Nephron (organoid): Measurements from ENCODE around the gene CITED1.

ENCODE experiments used
- H3K27ac Mint-ChIP-seq, 3 experiments: 2 replicates each; pipeline ENCODE4 v1.8.0; 2020; ENCODE audit warnings: mixed read lengths in 3 of 3, mild to moderate bottlenecking in 2 of 3, moderate library complexity in 1 of 3
- H3K27me3 Mint-ChIP-seq: 2 replicates; pipeline ENCODE4 v1.8.0; 2021; ENCODE audit warnings: low read depth, mild to moderate bottlenecking, moderate library complexity, mixed read lengths
- H3K36me3 Mint-ChIP-seq: 2 replicates; pipeline ENCODE4 v1.8.0; 2020; ENCODE audit warnings: low read depth, mixed read lengths
- H3K4me1 Mint-ChIP-seq: 2 replicates; pipeline ENCODE4 v1.8.0; 2020; ENCODE audit warnings: mixed read lengths
- H3K4me3 Mint-ChIP-seq, 3 experiments: 2 replicates each; pipeline ENCODE4 v1.8.0; 2020; ENCODE audit warnings: mild to moderate bottlenecking in 3 of 3, mixed read lengths in 3 of 3, moderate library complexity in 2 of 3
- H3K9me3 Mint-ChIP-seq: 2 replicates; pipeline ENCODE4 v1.8.0; 2020; ENCODE audit warnings: mixed read lengths
- CTCF ChIP-seq, 3 experiments: fragments of 200-600 bp; sonication (generic); IDR thresholded peaks; one replicate each; pipeline ENCODE4 v1.5.0; 2021; ENCODE audit warnings: antibody characterized with exemption in 3 of 3; ENCODE audit not compliant: unreplicated experiment in 3 of 3

The CITED1 gene

GRCh38 chrX:72260448-72260847 lies 45.3 kb downstream of the CITED1 start:
- Mint-ChIP-seq H3K4me1 (no peaks in the 10 kb centered on the region), H3K4me3 (no peak overlapping the region), H3K9me3 (no peaks in the 10 kb centered on the region), H3K27me3 (peaks cover 10% of the 10 kb centered on the region), H3K36me3 (peaks cover 3% of the 10 kb centered on the region), H3K27ac (no peak overlapping the region)
- no peak for TF ChIP-seq CTCF (IDR thresholded peaks at IDR 0.05; ENCODE audit: unreplicated experiment in 3 of 3)

GRCh38 chrX:72258174-72258573 lies 47.5 kb downstream of the CITED1 start:
- Mint-ChIP-seq H3K27me3 (peaks cover 11% of the 10 kb centered on the region), H3K4me1 (peaks cover 10% of the 10 kb centered on the region), H3K36me3 (no peaks in the 10 kb centered on the region), H3K9me3 (no peaks in the 10 kb centered on the region), H3K27ac (no peak overlapping the region), H3K4me3 (no peak overlapping the region)
- TF ChIP-seq CTCF (IDR thresholded peaks at IDR 0.05; ENCODE audit: unreplicated experiment in 3 of 3), result no peak

GRCh38 chrX:72255864-72256263 lies 49.9 kb downstream of the CITED1 start:
- no peak overlapping the region for H3K27ac Mint-ChIP-seq
- H3K27me3 Mint-ChIP-seq, result peaks cover 11% of the 10 kb centered on the region
- peak overlapping the region in 1 of 3 experiments; percentile 59 for H3K4me3 Mint-ChIP-seq
- H3K36me3 Mint-ChIP-seq, result no peaks in the 10 kb centered on the region
- peaks cover 10% of the 10 kb centered on the region for H3K4me1 Mint-ChIP-seq
- H3K9me3 Mint-ChIP-seq, result peaks cover 5% of the 10 kb centered on the region
- no peak for TF ChIP-seq CTCF (IDR thresholded peaks at IDR 0.05; ENCODE audit: unreplicated experiment in 3 of 3)

GRCh38 chrX:72255445-72255844 lies 50.3 kb downstream of the CITED1 start:
- no peak for TF ChIP-seq CTCF (IDR thresholded peaks at IDR 0.05; ENCODE audit: unreplicated experiment in 3 of 3)
- peaks cover 11% of the 10 kb centered on the region for H3K27me3 Mint-ChIP-seq
- H3K4me3 Mint-ChIP-seq, result peak overlapping the region in 2 of 3 experiments; percentile 59
- peaks cover 5% of the 10 kb centered on the region for H3K9me3 Mint-ChIP-seq
- H3K36me3 Mint-ChIP-seq, result no peaks in the 10 kb centered on the region
- H3K4me1 Mint-ChIP-seq, result peaks cover 10% of the 10 kb centered on the region
- no peak overlapping the region for H3K27ac Mint-ChIP-seq

GRCh38 chrX:72254816-72255215 lies 50.9 kb downstream of the CITED1 start:
- Mint-ChIP-seq H3K9me3 (peaks cover 5% of the 10 kb centered on the region), H3K27me3 (peaks cover 11% of the 10 kb centered on the region), H3K36me3 (no peaks in the 10 kb centered on the region), H3K27ac (no peak overlapping the region), H3K4me1 (peaks cover 10% of the 10 kb centered on the region), H3K4me3 (peak overlapping the region in 2 of 3 experiments; percentile 50 to 53)
- TF ChIP-seq CTCF (IDR thresholded peaks at IDR 0.05; ENCODE audit: unreplicated experiment in 3 of 3), result no peak

GRCh38 chrX:72253686-72254085 lies 52.0 kb downstream of the CITED1 start:
- H3K9me3 Mint-ChIP-seq, result peaks cover 5% of the 10 kb centered on the region
- H3K27ac Mint-ChIP-seq, result no peak overlapping the region
- H3K36me3 Mint-ChIP-seq, result no peaks in the 10 kb centered on the region
- H3K4me1 Mint-ChIP-seq, result peaks cover 10% of the 10 kb centered on the region
- no peak overlapping the region for H3K4me3 Mint-ChIP-seq
- peaks cover 11% of the 10 kb centered on the region for H3K27me3 Mint-ChIP-seq
- TF ChIP-seq CTCF (IDR thresholded peaks at IDR 0.05; ENCODE audit: unreplicated experiment in 3 of 3), result no peak
